Lung (tissue), 12 donors: ENCODE measurements around the gene BMAL2. TPM values are rescaled to one million over a fixed set of nuclear protein-coding genes. Genes with fewer than 3 reads are reported as not detected.

Source experiments
- ATAC-seq: fragments of 200-7000 bp; cut with Tn5 transposase; one replicate; pipeline ENCODE4 v1.9.1; 2020; ENCODE audit warnings: moderate number of reproducible peaks; ENCODE audit not compliant: insufficient read depth, low FRiP score
- DNase-seq, 3 donors: peaks; one replicate each; pipeline ENCODE4 v3.0.0-alpha.2; 2013 to 2017
- H3K27ac ChIP-seq, 2 donors: one replicate each; pipeline ENCODE4 v1.5.1; 2013; ENCODE audit warnings: mild to moderate bottlenecking in 2 of 2, moderate library complexity in 2 of 2, control low read depth in 1 of 2, inconsistent platforms in 1 of 2, low read depth in 1 of 2, low read length in 1 of 2
- H3K27me3 ChIP-seq, 3 donors: one replicate each; pipeline ENCODE4 v1.5.1; 2013; ENCODE audit warnings: low read length in 2 of 3; ENCODE audit not compliant: control insufficient read depth in 3 of 3, insufficient read depth in 3 of 3
- H3K36me3 ChIP-seq, 4 donors: one replicate each; pipeline ENCODE4 v1.5.1; 2013; ENCODE audit warnings: low read length in 4 of 4, mild to moderate bottlenecking in 1 of 4, moderate library complexity in 1 of 4; ENCODE audit not compliant: control insufficient read depth in 4 of 4, insufficient read depth in 4 of 4
- H3K4me1 ChIP-seq, 5 donors: one replicate each; pipeline ENCODE4 v1.5.1; 2013; ENCODE audit warnings: low read length in 5 of 5, mild to moderate bottlenecking in 2 of 5, moderate library complexity in 1 of 5; ENCODE audit not compliant: control insufficient read depth in 5 of 5, insufficient read depth in 5 of 5
- H3K4me3 ChIP-seq: one replicate; pipeline ENCODE4 v1.5.1; 2013; ENCODE audit warnings: mild to moderate bottlenecking, control low read depth, moderate library complexity
- H3K9ac ChIP-seq, 2 donors: one replicate each; pipeline ENCODE4 v1.5.1; 2013; ENCODE audit warnings: low read length in 2 of 2, control low read depth in 1 of 2; ENCODE audit not compliant: insufficient read depth in 1 of 2
- H3K9me3 ChIP-seq, 4 donors: one replicate each; pipeline ENCODE4 v1.5.1; 2013; ENCODE audit warnings: low read length in 3 of 4, mild to moderate bottlenecking in 1 of 4, moderate library complexity in 1 of 4; ENCODE audit not compliant: control insufficient read depth in 4 of 4, insufficient read depth in 3 of 4
- CTCF ChIP-seq: IDR thresholded peaks from 2 replicates; pipeline ENCODE4 v1.5.1; 2012; ENCODE audit warnings: mild to moderate bottlenecking; ENCODE audit errors: control extremely low read depth, extremely low read depth
- WGBS, 2 donors: extraction: QIAGEN DNeasy Blood & Tissue Kit; methylation state at CpG; one replicate each; pipeline ENCODE4 v1.1.7; 2013; 5-methylcytosine and 5-hydroxymethylcytosine counted together
- polyA plus RNA-seq, 2 donors: library from polyadenylated mRNA; stranded (reverse); fragments of 200-250 nt; gene quantifications; one replicate each; pipeline ENCODE4 v1.2.1, GENCODE V29; 2013
- total RNA-seq, 2 donors: library from RNA; depleted of rRNA in 1 of 2; stranded (reverse); fragments of >200 nt in 1 of 2; gene quantifications; one replicate each; pipeline ENCODE4 v1.2.1, GENCODE V29; 2014 to 2021
- donor health status: control.
- donor health status: control.
- donor health status: Bipolar disorder and iron deficiency.
- donor health status: healthy.
- donor health status: DM: yes; HTN: yes; CAD: no.

Gene BMAL2
- total and polyA plus RNA-seq, 4 donors, result 1.5 to 7.8 (median 4.4) TPM

- TF ChIP-seq CTCF, result no peak
- peaks cover 0 to 6% (median 0%) of the 10 kb centered on the region in 5 donors for H3K4me1 ChIP-seq
- peaks cover 3 to 12% (median 7%) of the 10 kb centered on the region in 4 donors for H3K36me3 ChIP-seq
- H3K27ac ChIP-seq, result no peak overlapping the region
- no peak for DNase-seq
- no peak overlapping the region for H3K4me3 ChIP-seq
- no peaks in the 10 kb centered on the region for H3K27me3 ChIP-seq
- no peaks in the 10 kb centered on the region for H3K9me3 ChIP-seq
- H3K9ac ChIP-seq, result no peak overlapping the region
- 92 to 95% methylated on average over 2 of the region's 2 CpGs for WGBS, 2 donors
- no peak for ATAC-seq
Observed at GRCh38 chr12:27309293-27309994, 23.2 kb upstream of the BMAL2 start.

GRCh38 chr12:27309995-27310315, 22.7 kb upstream of the BMAL2 start:
- H3K27ac ChIP-seq, result no peak overlapping the region
- DNase-seq (no peak), ATAC-seq (no peak)
- no peaks in the 10 kb centered on the region for H3K9me3 ChIP-seq
- no peak for TF ChIP-seq CTCF
- H3K4me1 ChIP-seq, result peaks cover 0 to 6% (median 0%) of the 10 kb centered on the region in 5 donors
- no peaks in the 10 kb centered on the region for H3K27me3 ChIP-seq
- WGBS, 2 donors, result 94 to 98% methylated on average over 1 of the region's 1 CpG
- no peak overlapping the region for H3K4me3 ChIP-seq
- H3K36me3 ChIP-seq, result peaks cover 3 to 15% (median 7%) of the 10 kb centered on the region in 4 donors
- no peak overlapping the region for H3K9ac ChIP-seq

GRCh38 chr12:27316947-27317346, 15.7 kb upstream of the BMAL2 start:
- WGBS, 2 donors, result 91 to 100% methylated on average over 1 of the region's 1 CpG
- Histone ChIP-seq H3K9me3 (no peaks in the 10 kb centered on the region), H3K27ac (no peak overlapping the region), H3K4me1 (no peaks in the 10 kb centered on the region), H3K27me3 (no peaks in the 10 kb centered on the region), H3K36me3 (peaks cover 5 to 17% (median 10%) of the 10 kb centered on the region in 4 donors), H3K9ac (no peak overlapping the region), H3K4me3 (no peak overlapping the region)
- no peak for ATAC-seq
- DNase-seq, result no peak
- no peak for TF ChIP-seq CTCF

- WGBS, 2 donors, result 63 to 78% methylated on average over 1 of the region's 1 CpG
- ATAC-seq (no peak), DNase-seq (no peak)
- no peak for TF ChIP-seq CTCF
- Histone ChIP-seq H3K27ac (no peak overlapping the region), H3K27me3 (no peaks in the 10 kb centered on the region), H3K4me1 (no peaks in the 10 kb centered on the region), H3K9me3 (no peaks in the 10 kb centered on the region), H3K4me3 (no peak overlapping the region), H3K36me3 (peaks cover 3 to 24% (median 12%) of the 10 kb centered on the region in 4 donors), H3K9ac (no peak overlapping the region)
Observed at GRCh38 chr12:27319409-27319808, 13.2 kb upstream of the BMAL2 start.
